SH-SY5Y (cell line): ENCODE measurements around the gene JPH4.

Experiments used
- GATA2 ChIP-seq: IDR thresholded peaks from 2 replicates; pipeline ENCODE4 v1.6.1; 2011; ENCODE audit warnings: mild to moderate bottlenecking, low read depth, low read length
- GATA3 ChIP-seq: IDR thresholded peaks from 2 replicates; pipeline ENCODE4 v1.6.1; 2011; ENCODE audit warnings: low read depth, mild to moderate bottlenecking, low read length, moderate library complexity

- no peak for TF ChIP-seq GATA2
- TF ChIP-seq GATA3: no peak
Measured at GRCh38 chr14:23531391-23531790, 47.2 kb downstream of the JPH4 start.
